Left ventricle myocardium inferior (tissue), 1 donor: ENCODE measurements around the gene OR6S1. TPM values are rescaled to one million over a fixed set of nuclear protein-coding genes. Genes with fewer than 3 reads are reported as not detected.
A peak's percentile ranks its signal among the peaks of the same experiment; 100 is the strongest.

ENCODE experiments used
- DNase-seq: peaks from one replicate; pipeline ENCODE4 v3.0.0-alpha.2; 2020
- H3K27ac ChIP-seq: fragments of 200-600 bp; replicated peaks from 2 replicates; pipeline ENCODE4 v1.8.0; 2021
- H3K27me3 ChIP-seq: fragments of 200-600 bp; 2 replicates; pipeline ENCODE4 v1.8.0; 2021; ENCODE audit warnings: low read depth
- H3K36me3 ChIP-seq: fragments of 200-600 bp; 2 replicates; pipeline ENCODE4 v1.8.0; 2021
- H3K4me1 ChIP-seq: fragments of 200-600 bp; 2 replicates; pipeline ENCODE4 v1.8.0; 2021
- H3K4me3 ChIP-seq: fragments of 200-600 bp; 2 replicates; pipeline ENCODE4 v1.8.0; 2021; ENCODE audit warnings: mild to moderate bottlenecking, moderate library complexity
- H3K9me3 ChIP-seq: fragments of 200-600 bp; replicated peaks from 2 replicates; pipeline ENCODE4 v1.8.0; 2021
- intact Hi-C: fragments of 100-400 bp; cut with micrococcal nuclease; formaldehyde crosslinking; loops from one replicate; pipeline ENCODE4 v1.11.0; 2022
- total RNA-seq: library from RNA; stranded (reverse); fragmentation: NEBNext Ultra II Directional; extraction: Animal tissue kit (Norgen Biotek cat#: 25700); gene quantifications from one replicate; pipeline ENCODE4 v1.2.1, GENCODE V29; 2021
- TF ChIP-seq, protein P1 (sequence below): fragments of 200-600 bp; IDR thresholded peaks from 2 replicates; pipeline ENCODE4 v1.8.0; 2021; ENCODE audit warnings: antibody characterized with exemption, mild to moderate bottlenecking, borderline replicate concordance
- donor health status: DM: no; HTN: yes; CAD: no; lungs with severe emphysema.

The OR6S1 gene
- total RNA-seq, 1 donor from 2014 or later: not detected

DNA sequence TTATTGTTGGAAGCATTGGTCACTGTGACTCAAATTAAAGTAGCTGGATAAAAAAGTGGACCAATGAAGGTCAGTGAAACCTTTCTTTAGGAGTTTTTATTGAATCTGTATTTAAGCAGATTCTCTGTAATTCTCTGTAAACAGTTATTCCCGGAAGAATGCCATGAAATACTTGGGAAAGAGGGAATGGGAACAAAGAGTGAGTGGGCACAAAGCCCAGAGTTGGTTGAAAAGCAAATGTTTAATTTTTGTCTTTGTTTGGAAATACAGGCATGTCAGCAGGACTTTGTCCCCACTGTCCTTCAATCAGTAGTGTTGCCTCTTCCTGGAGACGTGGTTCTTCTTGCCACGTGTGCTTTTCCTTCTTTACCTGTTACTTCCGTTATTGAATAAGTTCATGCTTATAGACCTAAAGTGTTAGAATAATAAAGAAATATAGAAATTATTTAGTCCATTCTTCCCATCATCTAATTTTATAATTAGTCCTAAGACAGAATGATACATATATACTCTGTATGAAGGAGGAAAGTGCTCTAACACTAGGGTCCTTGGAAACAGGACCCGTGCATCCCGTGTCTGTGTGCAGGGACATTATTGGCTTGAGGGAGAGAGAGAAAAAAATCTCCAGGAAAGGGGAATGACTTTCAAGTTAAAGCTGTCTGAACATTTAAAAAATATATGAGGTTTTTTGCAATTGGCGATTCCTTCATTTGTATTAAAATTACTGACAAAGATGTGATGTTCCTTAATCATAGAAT, 45.1 kb upstream of the OR6S1 start:
- Histone ChIP-seq H3K4me1 (peaks cover 57% of the 10 kb centered on the region), H3K4me3 (peak overlapping the region; percentile 87), H3K36me3 (no peaks in the 10 kb centered on the region), H3K9me3 (no peaks in the 10 kb centered on the region), H3K27me3 (no peaks in the 10 kb centered on the region), H3K27ac (peak overlapping the region; percentile 100)
- DNase-seq: no peak
- intact Hi-C loops: no loop called here
- TF ChIP-seq, protein P1, sequence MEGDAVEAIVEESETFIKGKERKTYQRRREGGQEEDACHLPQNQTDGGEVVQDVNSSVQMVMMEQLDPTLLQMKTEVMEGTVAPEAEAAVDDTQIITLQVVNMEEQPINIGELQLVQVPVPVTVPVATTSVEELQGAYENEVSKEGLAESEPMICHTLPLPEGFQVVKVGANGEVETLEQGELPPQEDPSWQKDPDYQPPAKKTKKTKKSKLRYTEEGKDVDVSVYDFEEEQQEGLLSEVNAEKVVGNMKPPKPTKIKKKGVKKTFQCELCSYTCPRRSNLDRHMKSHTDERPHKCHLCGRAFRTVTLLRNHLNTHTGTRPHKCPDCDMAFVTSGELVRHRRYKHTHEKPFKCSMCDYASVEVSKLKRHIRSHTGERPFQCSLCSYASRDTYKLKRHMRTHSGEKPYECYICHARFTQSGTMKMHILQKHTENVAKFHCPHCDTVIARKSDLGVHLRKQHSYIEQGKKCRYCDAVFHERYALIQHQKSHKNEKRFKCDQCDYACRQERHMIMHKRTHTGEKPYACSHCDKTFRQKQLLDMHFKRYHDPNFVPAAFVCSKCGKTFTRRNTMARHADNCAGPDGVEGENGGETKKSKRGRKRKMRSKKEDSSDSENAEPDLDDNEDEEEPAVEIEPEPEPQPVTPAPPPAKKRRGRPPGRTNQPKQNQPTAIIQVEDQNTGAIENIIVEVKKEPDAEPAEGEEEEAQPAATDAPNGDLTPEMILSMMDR: no peak

DNA sequence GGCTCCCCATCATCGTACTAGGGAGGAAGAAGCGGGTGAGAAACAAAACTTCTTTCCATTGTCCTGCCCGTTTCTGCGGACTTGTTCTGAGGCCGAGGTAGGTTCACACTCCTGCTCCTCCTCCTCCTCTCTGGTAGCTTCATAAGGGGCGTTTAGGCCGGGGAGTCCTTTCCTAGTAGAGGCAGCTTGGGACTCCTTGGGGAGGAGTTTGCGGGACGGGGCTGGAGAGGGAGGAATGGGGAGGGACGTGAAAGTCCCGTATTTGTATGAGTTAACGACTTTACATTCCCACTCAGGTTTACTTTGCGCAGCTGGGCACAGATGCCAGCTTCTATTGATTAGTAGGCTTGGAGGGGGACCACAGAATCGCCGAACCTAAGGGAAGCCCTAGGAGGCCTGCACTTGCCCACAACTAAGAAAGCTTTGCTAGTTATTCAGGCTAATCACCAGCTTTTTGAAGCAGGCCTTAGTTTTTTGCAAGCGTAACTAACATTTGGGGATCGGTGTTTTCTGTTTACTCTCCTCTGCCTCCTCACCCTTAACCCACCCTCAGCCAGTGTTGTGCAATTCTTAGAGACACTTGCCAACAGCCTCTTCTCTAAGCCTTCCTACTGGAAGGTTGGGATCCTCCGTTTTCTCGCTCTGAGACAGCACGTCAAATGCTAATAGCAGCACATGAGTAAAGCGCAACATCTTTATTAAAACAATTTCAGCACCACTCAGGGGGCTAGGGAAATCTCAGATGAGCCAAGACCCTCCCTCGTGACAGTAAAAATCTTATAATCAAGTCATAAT, 43.4 kb upstream of the OR6S1 start:
- H3K4me1 ChIP-seq: peaks cover 70% of the 10 kb centered on the region

DNA sequence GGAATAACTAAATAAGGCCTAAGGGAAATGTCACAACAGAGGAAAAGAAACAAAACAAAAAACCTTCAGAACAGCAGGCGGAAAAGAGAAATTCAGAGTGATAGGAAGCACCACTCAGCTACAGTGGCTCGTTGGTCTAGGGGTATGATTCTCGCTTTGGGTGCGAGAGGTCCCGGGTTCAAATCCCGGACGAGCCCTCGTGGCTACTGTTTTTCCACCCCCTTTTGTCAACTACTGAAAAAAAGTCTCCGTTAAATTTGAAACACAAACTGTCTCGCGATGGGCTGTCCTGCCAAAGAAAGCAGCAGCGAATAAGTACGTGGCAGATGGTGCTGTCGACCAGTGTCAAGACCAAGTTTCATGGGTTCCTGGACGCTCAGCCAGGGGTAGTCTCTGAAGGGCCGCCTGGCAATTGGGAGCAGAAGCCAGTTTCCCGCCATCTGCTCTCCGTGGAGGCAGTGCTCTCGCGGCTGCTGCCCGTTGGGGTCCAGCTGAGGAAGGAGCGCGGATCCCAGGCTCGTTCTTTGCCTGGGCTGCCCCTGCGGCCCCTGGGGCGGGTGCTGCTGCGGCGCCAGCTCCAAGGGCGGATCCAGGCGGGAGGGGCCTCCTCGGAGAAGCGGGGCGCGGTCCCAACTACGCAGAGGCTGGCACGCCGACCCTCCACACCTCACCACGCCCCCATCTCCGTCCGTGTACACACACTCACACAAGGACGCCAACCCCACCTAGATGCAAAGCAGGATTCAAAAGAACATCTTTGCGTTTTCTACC, 42.6 kb upstream of the OR6S1 start, which contains the start of gene RNASE4:
TSS of gene RNASE4 (plus strand) at position 670 of the 771 bp plus-strand sequence. CDS start 14,812 bp downstream, outside the sequence.
- peak; percentile 85 for DNase-seq

More for the DNA sequence above, 43.4 kb upstream of the OR6S1 start:
- Histone ChIP-seq H3K4me3 (peak overlapping the region; percentile 87), H3K36me3 (no peaks in the 10 kb centered on the region), H3K27ac (peak overlapping the region; percentile 100), H3K9me3 (no peaks in the 10 kb centered on the region), H3K27me3 (no peaks in the 10 kb centered on the region)
- no peak for DNase-seq
- TF ChIP-seq, protein P1: no peak
- intact Hi-C loops: loop anchor here (5.0 kb wide), 2 partner anchors 73 to 353 kb away; partner anchors contain the start of gene CCNB1IP1

DNA sequence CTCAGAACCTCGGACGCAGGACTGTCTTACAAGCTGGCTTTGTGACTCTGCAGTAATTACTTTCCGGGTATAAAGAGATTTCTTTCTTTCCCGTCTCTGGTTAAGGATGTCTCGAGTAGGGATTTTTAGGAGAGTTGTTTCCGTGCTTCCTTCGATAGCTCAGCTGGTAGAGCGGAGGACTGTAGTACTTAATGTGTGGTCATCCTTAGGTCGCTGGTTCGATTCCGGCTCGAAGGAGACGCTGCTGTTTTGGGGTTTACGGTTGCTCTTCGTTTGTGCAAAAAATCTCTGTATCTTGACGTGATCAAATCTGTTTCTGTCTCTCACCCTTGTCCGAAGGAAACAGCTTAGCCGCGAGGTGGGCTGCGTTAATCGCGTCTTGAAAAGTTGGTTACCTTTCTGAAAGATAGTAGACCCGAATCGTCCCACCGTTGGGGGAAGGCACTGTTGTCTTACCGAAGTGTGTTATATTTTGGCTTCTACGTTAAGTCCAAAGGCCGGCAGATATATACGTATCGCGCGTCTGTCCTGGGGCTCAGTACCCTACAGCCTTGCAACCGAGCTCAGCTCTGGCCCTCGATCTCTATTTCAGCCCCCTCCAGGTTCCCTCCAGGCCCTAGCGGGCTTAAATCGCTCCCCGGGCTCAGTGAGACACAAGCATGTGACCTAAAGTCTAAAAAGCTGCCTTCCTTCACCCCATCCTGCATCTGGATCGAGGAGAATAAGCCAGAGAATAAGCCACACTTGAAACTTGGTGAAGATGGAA, 41.8 kb upstream of the OR6S1 start:
- peak; percentile 73 for DNase-seq
- H3K4me1 ChIP-seq: peaks cover 70% of the 10 kb centered on the region
- TF ChIP-seq, protein P1: no peak
- intact Hi-C loops: loop anchor here (5.0 kb wide), 2 partner anchors 71 to 351 kb away; partner anchors contain the start of gene CCNB1IP1
- H3K9me3 ChIP-seq: no peaks in the 10 kb centered on the region
- H3K27me3 ChIP-seq: no peaks in the 10 kb centered on the region
- peak overlapping the region; percentile 87 for H3K4me3 ChIP-seq
- peak overlapping the region; percentile 100 for H3K27ac ChIP-seq
- no peaks in the 10 kb centered on the region for H3K36me3 ChIP-seq

More for the DNA sequence above, 42.6 kb upstream of the OR6S1 start, which contains the start of gene RNASE4:
- peak within 1 kb of the TSS; percentile 87 for H3K4me3 ChIP-seq
- peaks cover 70% of the 10 kb centered on the region for H3K4me1 ChIP-seq
- H3K27ac ChIP-seq: peak within 1 kb of the TSS; percentile 100
- intact Hi-C loops: loop anchor here (5.0 kb wide), 2 partner anchors 72 to 352 kb away; partner anchors contain the start of gene CCNB1IP1
- H3K27me3 ChIP-seq: no peaks in the 10 kb centered on the region
- TF ChIP-seq, protein P1: no peak
- no peaks in the 10 kb centered on the region for H3K9me3 ChIP-seq
- H3K36me3 ChIP-seq: no peaks in the 10 kb centered on the region
